GM23338 (cell line): ENCODE measurements around the gene KLHL26.

ENCODE experiments used
- CREB1 ChIP-seq: fragments of 250-450 bp; sonication (Bioruptor Pico); IDR thresholded peaks from 2 replicates; pipeline ENCODE4 v1.5.0; 2020; ENCODE audit warnings: low read depth, mild to moderate bottlenecking, moderate library complexity
- CTCF ChIP-seq, 2 experiments: fragments of 200-600 bp in 1 of 2; sonication (generic) in 1 of 2; conservative IDR thresholded peaks; 2 replicates each; pipeline versions ENCODE4 v1.5.1 to v1.6.1; 2016 to 2017; ENCODE audit warnings: antibody characterized with exemption in 2 of 2, low read depth in 2 of 2, mild to moderate bottlenecking in 2 of 2, moderate library complexity in 1 of 2
- EZH2 ChIP-seq: fragments of 200-600 bp; sonication (generic); IDR thresholded peaks from one replicate; pipeline ENCODE4 v1.8.0; 2017; ENCODE audit warnings: antibody characterized with exemption, mild to moderate bottlenecking, low read depth; ENCODE audit not compliant: unreplicated experiment
- EZH2phosphoT487 ChIP-seq: fragments of 200-600 bp; sonication (generic); IDR thresholded peaks from one replicate; pipeline ENCODE4 v1.8.1; 2018; ENCODE audit warnings: antibody characterized with exemption; ENCODE audit not compliant: unreplicated experiment
- JUNB ChIP-seq: IDR thresholded peaks from one replicate; pipeline ENCODE4 v1.6.1; 2016; ENCODE audit warnings: antibody characterized with exemption; ENCODE audit not compliant: unreplicated experiment
- POLR2AphosphoS5 ChIP-seq: IDR thresholded peaks from 2 replicates; pipeline ENCODE4 v1.6.1; 2016; ENCODE audit warnings: antibody characterized with exemption, low read depth
- REST ChIP-seq: IDR thresholded peaks from one replicate; pipeline ENCODE4 v1.6.1; 2018; ENCODE audit warnings: antibody characterized with exemption; ENCODE audit not compliant: unreplicated experiment
- ZNF114 ChIP-seq: fragments of 250-450 bp; sonication (Bioruptor Pico); IDR thresholded peaks from 2 replicates; pipeline ENCODE4 v1.5.0; 2020; ENCODE audit warnings: mild to moderate bottlenecking, moderate library complexity
- ZNF331 ChIP-seq: fragments of 250-450 bp; sonication (Bioruptor Pico); IDR thresholded peaks from 2 replicates; pipeline ENCODE4 v1.5.0; 2020; ENCODE audit warnings: low read depth, mild to moderate bottlenecking, moderate library complexity
- ZNF462 ChIP-seq: fragments of 250-450 bp; sonication (Bioruptor Pico); IDR thresholded peaks from 2 replicates; pipeline ENCODE4 v1.5.0; 2020; ENCODE audit warnings: mild to moderate bottlenecking, moderate library complexity

- TF ChIP-seq EZH2 (no peak), CTCF (conservative IDR thresholded peaks at IDR 0.05; ENCODE audit: low read depth in 2 of 2) (no peak), CREB1 (CRISPR knock-in tag) (no peak), EZH2phosphoT487 (no peak), REST (no peak), POLR2AphosphoS5 (no peak), ZNF114 (CRISPR knock-in tag) (no peak), JUNB (no peak), ZNF331 (no peak), ZNF462 (no peak)
Measured at GRCh38 chr19:18669883-18670282, 33.1 kb downstream of the KLHL26 start.
